ENCODE measurements around the gene P2RY6.

P2RY6 gene

GRCh38 chr11:73246303-73246702, 25.8 kb upstream of the P2RY6 start:
- Histone ChIP-seq H3K9ac (ENCODE audit: low read depth in 1 of 2, low read length in 2 of 2) (no peak overlapping the region), H3K4me1 (ENCODE audit: control insufficient read depth in 1 of 2, insufficient read depth in 2 of 2, low read length in 2 of 2) (peaks cover 5 to 17% of the 10 kb centered on the region in 2 donors), H3K4me3 (ENCODE audit: low read depth in 1 of 2, low read length in 2 of 2) (no peak overlapping the region), H3K27ac (ENCODE audit: low read depth, low read length) (no peak overlapping the region), H3K27me3 (ENCODE audit: control insufficient read depth in 1 of 2, insufficient read depth in 2 of 2, low read length in 2 of 2) (no peaks in the 10 kb centered on the region), H3K36me3 (ENCODE audit: control insufficient read depth in 1 of 2, insufficient read depth in 2 of 2, low read length in 2 of 2) (no peaks in the 10 kb centered on the region), H3K9me3 (ENCODE audit: control insufficient read depth in 1 of 2, low read length in 2 of 2) (no peaks in the 10 kb centered on the region)

DNA sequence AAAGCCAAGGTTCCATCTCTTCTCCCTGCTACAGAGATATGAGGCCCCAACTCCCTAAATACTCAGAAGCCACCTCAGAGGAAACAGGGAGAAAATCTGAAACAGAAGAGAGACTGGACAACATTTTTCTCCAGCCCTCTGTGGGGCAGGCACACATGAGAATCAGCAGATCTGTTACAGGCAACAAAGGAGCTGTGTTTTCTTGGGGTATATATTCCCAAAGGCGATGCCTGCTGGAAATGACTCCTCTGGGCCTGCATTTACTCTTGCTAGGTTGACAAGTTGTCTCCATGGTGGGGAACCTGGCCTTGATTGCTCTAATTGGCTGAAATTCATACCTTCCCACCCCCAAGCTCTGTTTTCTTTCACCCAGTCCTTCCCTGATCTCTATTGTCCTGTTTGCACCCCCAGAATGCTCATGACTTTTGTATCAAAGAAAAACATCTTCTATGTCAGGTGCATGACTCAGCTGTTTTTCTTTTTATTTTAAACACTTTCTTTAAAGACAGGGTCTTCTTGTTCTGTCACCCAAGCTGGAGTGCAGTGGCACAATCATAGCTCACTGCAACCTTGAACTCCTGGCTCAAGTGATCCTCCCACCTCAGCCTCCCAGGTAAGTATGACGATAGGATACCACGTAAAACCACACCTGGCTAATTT, 23.5 kb upstream of the P2RY6 start:
- H3K27ac ChIP-seq (ENCODE audit: low read depth, low read length), result no peak overlapping the region

DNA sequence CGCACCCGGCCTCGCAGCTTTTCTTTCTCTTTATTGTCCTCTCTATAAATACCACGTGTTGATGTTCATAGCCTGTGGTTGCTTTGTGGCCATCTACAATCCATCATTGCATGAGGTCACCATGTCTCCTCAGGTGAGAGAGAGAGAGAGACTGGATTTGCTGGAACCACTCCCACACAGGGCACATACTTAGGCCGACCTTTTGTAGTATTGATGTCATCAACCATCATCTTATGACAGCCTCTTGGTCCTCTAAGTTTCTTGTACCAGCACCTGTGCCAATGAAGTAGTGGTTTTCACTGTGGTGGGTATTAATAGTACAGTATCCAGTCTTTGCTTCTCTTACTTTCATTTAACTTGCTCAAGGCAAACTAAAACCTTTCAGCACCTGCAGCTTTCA, 22.8 kb upstream of the P2RY6 start:
- Histone ChIP-seq H3K4me3 (ENCODE audit: low read depth in 1 of 2, low read length in 2 of 2) (no peak overlapping the region), H3K9me3 (ENCODE audit: control insufficient read depth in 1 of 2, low read length in 2 of 2) (no peaks in the 10 kb centered on the region), H3K27ac (ENCODE audit: low read depth, low read length) (no peak overlapping the region), H3K27me3 (ENCODE audit: control insufficient read depth in 1 of 2, insufficient read depth in 2 of 2, low read length in 2 of 2) (no peaks in the 10 kb centered on the region), H3K4me1 (ENCODE audit: control insufficient read depth in 1 of 2, insufficient read depth in 2 of 2, low read length in 2 of 2) (peaks cover 0 to 11% of the 10 kb centered on the region in 2 donors), H3K9ac (ENCODE audit: low read depth in 1 of 2, low read length in 2 of 2) (no peak overlapping the region), H3K36me3 (ENCODE audit: control insufficient read depth in 1 of 2, insufficient read depth in 2 of 2, low read length in 2 of 2) (no peaks in the 10 kb centered on the region)

More for the DNA sequence above, 23.5 kb upstream of the P2RY6 start:
- H3K36me3 ChIP-seq (ENCODE audit: control insufficient read depth in 1 of 2, insufficient read depth in 2 of 2, low read length in 2 of 2), result no peaks in the 10 kb centered on the region
- H3K9me3 ChIP-seq (ENCODE audit: control insufficient read depth in 1 of 2, low read length in 2 of 2), result no peaks in the 10 kb centered on the region
- H3K4me3 ChIP-seq (ENCODE audit: low read depth in 1 of 2, low read length in 2 of 2), result no peak overlapping the region
- no peak overlapping the region for H3K9ac ChIP-seq (ENCODE audit: low read depth in 1 of 2, low read length in 2 of 2)
- peaks cover 0 to 11% of the 10 kb centered on the region in 2 donors for H3K4me1 ChIP-seq (ENCODE audit: control insufficient read depth in 1 of 2, insufficient read depth in 2 of 2, low read length in 2 of 2)
- no peaks in the 10 kb centered on the region for H3K27me3 ChIP-seq (ENCODE audit: control insufficient read depth in 1 of 2, insufficient read depth in 2 of 2, low read length in 2 of 2)

DNA sequence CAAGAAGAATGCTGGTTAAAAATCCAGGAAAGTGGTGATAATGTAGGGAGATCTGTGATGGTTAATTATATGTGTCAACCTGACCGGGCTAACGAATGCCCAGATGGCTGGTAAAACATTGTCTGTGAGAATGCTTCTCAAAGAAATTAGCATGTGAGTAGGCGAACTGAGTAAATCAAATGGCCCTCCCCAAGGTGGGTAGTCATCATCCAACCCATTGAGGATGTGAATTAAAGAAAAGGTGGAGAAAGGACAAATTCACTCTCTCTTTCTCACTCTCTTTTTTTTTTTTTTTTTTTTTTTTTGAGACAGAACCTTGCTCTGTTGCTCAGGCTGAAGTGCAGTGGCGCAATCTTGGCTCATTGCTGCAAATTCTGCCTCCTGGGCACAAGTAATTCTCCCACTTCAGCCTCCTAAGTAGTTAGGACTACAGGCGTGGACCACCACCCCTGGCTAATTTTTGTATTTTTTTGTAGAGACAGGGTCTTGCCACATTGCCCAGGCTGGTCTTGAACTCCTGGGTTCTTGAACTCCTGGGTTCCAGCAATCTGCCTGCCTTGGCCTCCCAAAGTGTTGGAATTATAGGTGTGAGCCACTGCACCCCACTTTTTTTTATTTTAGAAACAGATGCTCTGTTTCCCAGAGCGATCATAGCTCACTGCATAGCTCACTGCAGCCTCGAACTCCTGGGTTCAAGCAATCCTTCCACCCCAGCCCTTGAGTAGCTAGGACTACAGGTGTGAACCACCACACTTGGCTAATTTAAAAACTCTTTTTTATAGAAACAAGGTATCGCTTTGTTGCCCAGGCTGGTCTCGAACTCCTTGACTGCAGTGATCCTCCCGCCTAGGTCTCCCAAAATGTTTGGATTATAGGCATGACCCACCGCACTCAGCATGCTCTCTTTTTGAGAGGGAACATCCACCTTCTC, 22.0 kb upstream of the P2RY6 start:
- H3K9me3 ChIP-seq (ENCODE audit: control insufficient read depth in 1 of 2, low read length in 2 of 2), result no peaks in the 10 kb centered on the region
- no peak overlapping the region for H3K27ac ChIP-seq (ENCODE audit: low read depth, low read length)
- no peaks in the 10 kb centered on the region for H3K27me3 ChIP-seq (ENCODE audit: control insufficient read depth in 1 of 2, insufficient read depth in 2 of 2, low read length in 2 of 2)
- H3K4me3 ChIP-seq (ENCODE audit: low read depth in 1 of 2, low read length in 2 of 2), result no peak overlapping the region
- peaks cover 0 to 6% of the 10 kb centered on the region in 2 donors for H3K4me1 ChIP-seq (ENCODE audit: control insufficient read depth in 1 of 2, insufficient read depth in 2 of 2, low read length in 2 of 2)
- H3K36me3 ChIP-seq (ENCODE audit: control insufficient read depth in 1 of 2, insufficient read depth in 2 of 2, low read length in 2 of 2), result no peaks in the 10 kb centered on the region
- H3K9ac ChIP-seq (ENCODE audit: low read depth in 1 of 2, low read length in 2 of 2), result no peak overlapping the region

DNA sequence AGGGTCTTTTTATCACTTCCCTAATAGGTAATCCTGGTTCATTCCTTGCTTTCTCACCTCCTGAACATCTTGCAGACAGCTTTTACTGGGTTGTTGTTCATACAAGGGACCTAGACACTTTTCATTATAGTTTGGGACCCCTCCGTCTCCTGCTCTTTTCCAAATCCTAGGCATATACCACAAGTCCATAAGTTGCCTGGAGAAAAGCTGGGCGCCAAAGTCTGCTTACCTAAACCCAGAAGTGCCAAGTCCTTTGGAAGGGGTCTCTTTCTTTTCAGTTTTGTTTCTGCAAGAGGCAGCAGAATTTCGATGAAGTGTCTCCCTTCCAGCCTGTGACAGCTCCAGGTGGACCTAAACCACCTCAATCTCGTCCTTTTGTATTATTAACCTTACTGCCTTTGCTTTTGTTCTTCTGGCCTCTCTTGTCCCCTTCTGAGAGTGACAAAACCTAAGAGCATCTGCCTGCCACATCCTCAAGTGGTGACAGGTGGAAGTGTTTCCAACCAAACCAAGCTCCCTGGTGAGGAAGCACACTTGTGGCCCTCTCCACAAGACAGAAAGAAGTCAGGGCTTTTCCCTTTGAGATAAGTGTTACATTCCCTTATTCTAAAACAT, 19.5 kb upstream of the P2RY6 start:
- Histone ChIP-seq H3K9ac (ENCODE audit: low read depth in 1 of 2, low read length in 2 of 2) (no peak overlapping the region), H3K4me3 (ENCODE audit: low read depth in 1 of 2, low read length in 2 of 2) (no peak overlapping the region), H3K27me3 (ENCODE audit: control insufficient read depth in 1 of 2, insufficient read depth in 2 of 2, low read length in 2 of 2) (no peaks in the 10 kb centered on the region), H3K9me3 (ENCODE audit: control insufficient read depth in 1 of 2, low read length in 2 of 2) (no peaks in the 10 kb centered on the region), H3K36me3 (ENCODE audit: control insufficient read depth in 1 of 2, insufficient read depth in 2 of 2, low read length in 2 of 2) (no peaks in the 10 kb centered on the region), H3K4me1 (ENCODE audit: control insufficient read depth in 1 of 2, insufficient read depth in 2 of 2, low read length in 2 of 2) (no peaks in the 10 kb centered on the region), H3K27ac (ENCODE audit: low read depth, low read length) (no peak overlapping the region)

DNA sequence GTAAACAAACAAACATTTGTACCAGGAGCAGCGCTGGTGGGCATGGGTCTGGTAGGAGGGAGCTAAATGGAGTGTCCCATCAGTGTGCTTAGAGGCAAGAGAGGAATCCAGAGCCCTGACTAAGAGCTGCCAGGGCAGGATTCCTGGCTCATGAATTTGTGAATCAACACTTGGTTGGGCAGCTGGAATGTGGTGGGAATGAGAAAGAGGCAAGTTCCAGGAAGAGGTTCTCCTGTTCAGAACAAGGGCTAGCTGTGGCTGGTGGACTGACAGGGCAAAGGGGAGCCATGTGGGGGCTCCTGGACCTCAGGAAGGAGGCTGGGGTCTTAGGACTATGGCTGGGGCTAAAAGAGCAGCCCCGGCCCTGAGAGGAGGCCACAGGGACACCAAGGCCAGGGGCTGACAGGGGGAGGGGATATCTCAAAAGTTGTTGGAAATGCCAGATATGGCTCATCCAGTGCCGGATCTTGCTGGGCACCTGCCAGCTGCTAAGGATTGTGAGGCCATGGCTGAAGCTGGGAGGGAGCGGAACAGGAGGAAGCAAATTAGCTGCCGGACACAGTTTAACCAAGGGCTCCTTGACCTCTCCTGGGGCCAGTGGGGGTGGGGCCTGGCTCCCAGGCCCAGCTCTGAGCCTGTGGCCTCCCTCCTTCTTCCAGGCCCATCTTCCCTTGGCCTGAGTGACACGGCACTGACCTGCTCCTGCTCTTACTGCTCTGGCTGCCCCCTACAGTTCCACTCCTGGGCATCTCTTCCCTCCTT, 14.6 kb upstream of the P2RY6 start:
- no peak overlapping the region for H3K4me3 ChIP-seq (ENCODE audit: low read depth in 1 of 2, low read length in 2 of 2)
- no peaks in the 10 kb centered on the region for H3K4me1 ChIP-seq (ENCODE audit: control insufficient read depth in 1 of 2, insufficient read depth in 2 of 2, low read length in 2 of 2)
- no peaks in the 10 kb centered on the region for H3K36me3 ChIP-seq (ENCODE audit: control insufficient read depth in 1 of 2, insufficient read depth in 2 of 2, low read length in 2 of 2)
- H3K27ac ChIP-seq (ENCODE audit: low read depth, low read length), result peak overlapping the region; percentile 50
- H3K9ac ChIP-seq (ENCODE audit: low read depth in 1 of 2, low read length in 2 of 2), result no peak overlapping the region
- H3K27me3 ChIP-seq (ENCODE audit: control insufficient read depth in 1 of 2, insufficient read depth in 2 of 2, low read length in 2 of 2), result no peaks in the 10 kb centered on the region
- no peaks in the 10 kb centered on the region for H3K9me3 ChIP-seq (ENCODE audit: control insufficient read depth in 1 of 2, low read length in 2 of 2)

DNA sequence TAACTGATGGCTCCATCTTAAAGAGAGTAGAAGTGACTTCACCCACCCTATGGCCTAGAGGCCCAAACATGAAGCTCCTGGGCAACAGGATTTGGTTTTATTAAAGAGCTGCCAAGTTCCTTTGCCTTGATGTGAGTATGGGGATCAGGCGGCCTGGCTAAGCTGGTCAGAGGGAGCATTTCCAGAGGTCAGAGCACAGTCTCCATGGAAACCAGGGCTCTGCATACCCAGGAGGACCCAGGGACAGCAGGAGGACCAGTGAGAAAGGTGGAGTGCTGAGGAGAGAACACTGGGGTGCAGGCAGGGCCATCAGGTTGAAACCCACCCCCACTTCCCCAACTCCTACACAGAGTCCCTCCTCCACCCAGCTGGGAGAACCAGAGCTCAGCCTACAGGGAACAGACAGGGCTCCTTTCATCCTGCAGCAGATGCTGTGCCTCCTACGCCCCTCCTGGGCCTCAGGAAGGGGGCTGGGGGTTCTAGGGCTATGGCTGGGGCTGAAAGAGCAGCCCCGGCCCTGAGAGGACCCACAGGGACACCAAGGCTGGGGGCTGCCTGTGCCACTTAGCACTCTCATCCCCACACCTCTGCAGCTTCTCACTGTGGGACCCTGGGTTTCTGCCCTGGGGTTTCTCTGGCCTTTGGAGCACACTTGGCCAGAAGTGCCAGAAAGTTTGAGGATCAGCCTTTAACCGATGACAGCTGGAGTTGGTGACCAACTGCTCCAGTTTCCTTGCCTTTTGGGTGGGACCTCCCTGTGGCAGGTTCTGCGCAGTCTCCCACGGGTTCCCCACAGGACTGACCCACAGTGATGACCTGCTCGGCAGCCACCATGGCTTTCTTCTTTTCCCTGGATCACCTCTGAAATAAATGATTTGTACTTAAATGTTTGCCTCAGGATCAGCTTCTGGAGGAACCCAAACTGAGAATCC, 13.8 kb upstream of the P2RY6 start:
- Histone ChIP-seq H3K27ac (ENCODE audit: low read depth, low read length) (peak overlapping the region; percentile 50), H3K9me3 (ENCODE audit: control insufficient read depth in 1 of 2, low read length in 2 of 2) (no peaks in the 10 kb centered on the region), H3K4me1 (ENCODE audit: control insufficient read depth in 1 of 2, insufficient read depth in 2 of 2, low read length in 2 of 2) (no peaks in the 10 kb centered on the region), H3K27me3 (ENCODE audit: control insufficient read depth in 1 of 2, insufficient read depth in 2 of 2, low read length in 2 of 2) (peaks cover 0 to 5% of the 10 kb centered on the region in 2 donors), H3K36me3 (ENCODE audit: control insufficient read depth in 1 of 2, insufficient read depth in 2 of 2, low read length in 2 of 2) (no peaks in the 10 kb centered on the region), H3K4me3 (ENCODE audit: low read depth in 1 of 2, low read length in 2 of 2) (no peak overlapping the region), H3K9ac (ENCODE audit: low read depth in 1 of 2, low read length in 2 of 2) (no peak overlapping the region)

- Histone ChIP-seq H3K27me3 (ENCODE audit: control insufficient read depth in 1 of 2, insufficient read depth in 2 of 2, low read length in 2 of 2) (peaks cover 0 to 9% of the 10 kb centered on the region in 2 donors), H3K9ac (ENCODE audit: low read depth in 1 of 2, low read length in 2 of 2) (no peak overlapping the region), H3K9me3 (ENCODE audit: control insufficient read depth in 1 of 2, low read length in 2 of 2) (no peaks in the 10 kb centered on the region), H3K36me3 (ENCODE audit: control insufficient read depth in 1 of 2, insufficient read depth in 2 of 2, low read length in 2 of 2) (no peaks in the 10 kb centered on the region), H3K4me1 (ENCODE audit: control insufficient read depth in 1 of 2, insufficient read depth in 2 of 2, low read length in 2 of 2) (no peaks in the 10 kb centered on the region), H3K4me3 (ENCODE audit: low read depth in 1 of 2, low read length in 2 of 2) (no peak overlapping the region), H3K27ac (ENCODE audit: low read depth, low read length) (no peak overlapping the region)
Observed at GRCh38 chr11:73259406-73260126, 12.6 kb upstream of the P2RY6 start.

DNA sequence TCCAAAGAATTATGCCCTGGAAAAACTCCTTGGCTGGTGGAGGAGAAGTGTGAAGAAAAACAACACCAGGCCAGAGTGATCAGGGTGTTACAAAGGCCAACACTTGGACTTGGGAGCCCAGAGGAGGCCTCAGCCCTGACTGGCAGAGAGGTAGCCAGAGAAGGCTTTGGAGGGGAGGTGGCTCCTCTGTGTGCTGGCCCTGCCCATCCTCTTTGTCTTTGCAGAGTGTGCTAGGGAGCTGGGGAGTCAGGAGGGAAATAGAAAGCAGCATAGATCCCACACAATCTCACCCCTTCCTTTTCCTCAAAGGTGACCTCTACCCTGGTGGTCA, 12.0 kb upstream of the P2RY6 start:
- Histone ChIP-seq H3K4me1 (ENCODE audit: control insufficient read depth in 1 of 2, insufficient read depth in 2 of 2, low read length in 2 of 2) (peaks cover 0 to 5% of the 10 kb centered on the region in 2 donors), H3K36me3 (ENCODE audit: control insufficient read depth in 1 of 2, insufficient read depth in 2 of 2, low read length in 2 of 2) (no peaks in the 10 kb centered on the region), H3K27me3 (ENCODE audit: control insufficient read depth in 1 of 2, insufficient read depth in 2 of 2, low read length in 2 of 2) (peaks cover 5 to 13% of the 10 kb centered on the region in 2 donors), H3K9me3 (ENCODE audit: control insufficient read depth in 1 of 2, low read length in 2 of 2) (no peaks in the 10 kb centered on the region), H3K27ac (ENCODE audit: low read depth, low read length) (no peak overlapping the region), H3K4me3 (ENCODE audit: low read depth in 1 of 2, low read length in 2 of 2) (no peak overlapping the region), H3K9ac (ENCODE audit: low read depth in 1 of 2, low read length in 2 of 2) (no peak overlapping the region)
